ENCODE results near the gene CEMIP.

The CEMIP gene

DNA sequence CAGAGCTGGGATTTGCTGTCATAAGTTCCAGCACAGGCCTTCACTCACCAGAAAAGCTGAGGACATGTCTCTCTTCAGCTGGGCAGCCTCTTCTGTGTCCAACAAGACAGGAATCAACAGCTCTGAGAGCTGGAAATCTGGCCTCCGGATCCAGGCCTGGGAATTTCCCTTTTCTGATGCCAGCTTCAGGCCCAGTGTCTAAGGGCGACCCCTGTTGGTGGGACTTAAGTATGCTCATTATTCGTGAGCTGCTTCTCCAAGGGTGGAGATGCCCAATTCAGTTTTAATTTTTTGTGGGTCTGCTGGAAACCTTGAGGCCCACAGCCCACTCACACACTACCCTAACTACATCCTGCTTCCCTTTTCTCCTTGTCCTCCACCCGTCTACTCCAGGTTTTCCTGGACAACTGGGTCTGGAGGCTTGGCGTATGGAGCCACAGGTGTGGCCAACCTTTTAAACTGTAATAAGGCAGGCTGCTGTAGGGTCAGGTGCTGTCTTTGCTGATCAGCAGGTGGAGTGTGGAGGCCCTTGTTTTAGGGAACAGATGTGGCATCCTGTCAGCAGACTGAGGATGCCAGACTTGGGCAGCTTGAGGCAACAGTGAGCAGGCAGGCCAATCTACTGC, 2.6 kb upstream of the CEMIP start (continued):
- TF ChIP-seq ZNF549 (tag by site-specific recombination; IDR thresholded peaks at IDR 0.05): no peak
- peak; percentile 54 for TF ChIP-seq ZNF654 (tag by site-specific recombination; IDR thresholded peaks at IDR 0.05; ENCODE audit: low read depth)
- TF ChIP-seq ZNF624 (tag by site-specific recombination; IDR thresholded peaks at IDR 0.05): no peak
- TF ChIP-seq PRDM10 (tag by site-specific recombination; IDR thresholded peaks at IDR 0.05): no peak
- peak; percentile 50; the same call in 1 of the 2 replicates for TF ChIP-seq HIC1 (tag by site-specific recombination; IDR thresholded peaks at IDR 0.05)
- TF ChIP-seq, protein P1, sequence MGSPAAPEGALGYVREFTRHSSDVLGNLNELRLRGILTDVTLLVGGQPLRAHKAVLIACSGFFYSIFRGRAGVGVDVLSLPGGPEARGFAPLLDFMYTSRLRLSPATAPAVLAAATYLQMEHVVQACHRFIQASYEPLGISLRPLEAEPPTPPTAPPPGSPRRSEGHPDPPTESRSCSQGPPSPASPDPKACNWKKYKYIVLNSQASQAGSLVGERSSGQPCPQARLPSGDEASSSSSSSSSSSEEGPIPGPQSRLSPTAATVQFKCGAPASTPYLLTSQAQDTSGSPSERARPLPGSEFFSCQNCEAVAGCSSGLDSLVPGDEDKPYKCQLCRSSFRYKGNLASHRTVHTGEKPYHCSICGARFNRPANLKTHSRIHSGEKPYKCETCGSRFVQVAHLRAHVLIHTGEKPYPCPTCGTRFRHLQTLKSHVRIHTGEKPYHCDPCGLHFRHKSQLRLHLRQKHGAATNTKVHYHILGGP (tag by site-specific recombination; IDR thresholded peaks at IDR 0.05): no peak
- peak; percentile 93 for TF ChIP-seq SCRT1 (tag by site-specific recombination; IDR thresholded peaks at IDR 0.05; ENCODE audit: borderline replicate concordance)
- TF ChIP-seq ZNF473 (tag by site-specific recombination; IDR thresholded peaks at IDR 0.05): no peak
- TF ChIP-seq ZNF677 (tag by site-specific recombination; IDR thresholded peaks at IDR 0.05): no peak
- no peak for TF ChIP-seq ZBTB21 (tag by site-specific recombination; IDR thresholded peaks at IDR 0.05)
- peak; percentile 83 for TF ChIP-seq IKZF3 (tag by site-specific recombination; IDR thresholded peaks at IDR 0.05)

GRCh38 chr15:80777137-80777536, 2.0 kb upstream of the CEMIP start:
- no peak overlapping the region for H3K27ac ChIP-seq (ENCODE audit: extremely low read depth, low read depth, low read length)
- H3K4me1 ChIP-seq (ENCODE audit: control insufficient read depth, insufficient read depth, low read length): peaks cover 28% of the 10 kb centered on the region
- ChIA-PET CTCF (interaction anchor here (0.6 to 6.6 kb wide), 59 partner anchors 9 to 611 kb away, joined by 3 to 203 read pairs (median 5); partner anchors contain the start of gene ABHD17C), POLR2A (interaction anchor here (0.8 to 1.2 kb wide), 2 partner anchors 117 to 209 kb away, joined by 3 to 5 read pairs; no protein-coding TSS in a partner anchor)
- no peak for TF ChIP-seq ZNF433 (tag by site-specific recombination; IDR thresholded peaks at IDR 0.05; ENCODE audit: low read depth)
- no peak for TF ChIP-seq ZNF544 (tag by site-specific recombination; IDR thresholded peaks at IDR 0.05)
- no peak for TF ChIP-seq ZNF664 (tag by site-specific recombination; IDR thresholded peaks at IDR 0.05)
- TF ChIP-seq, protein P2, sequence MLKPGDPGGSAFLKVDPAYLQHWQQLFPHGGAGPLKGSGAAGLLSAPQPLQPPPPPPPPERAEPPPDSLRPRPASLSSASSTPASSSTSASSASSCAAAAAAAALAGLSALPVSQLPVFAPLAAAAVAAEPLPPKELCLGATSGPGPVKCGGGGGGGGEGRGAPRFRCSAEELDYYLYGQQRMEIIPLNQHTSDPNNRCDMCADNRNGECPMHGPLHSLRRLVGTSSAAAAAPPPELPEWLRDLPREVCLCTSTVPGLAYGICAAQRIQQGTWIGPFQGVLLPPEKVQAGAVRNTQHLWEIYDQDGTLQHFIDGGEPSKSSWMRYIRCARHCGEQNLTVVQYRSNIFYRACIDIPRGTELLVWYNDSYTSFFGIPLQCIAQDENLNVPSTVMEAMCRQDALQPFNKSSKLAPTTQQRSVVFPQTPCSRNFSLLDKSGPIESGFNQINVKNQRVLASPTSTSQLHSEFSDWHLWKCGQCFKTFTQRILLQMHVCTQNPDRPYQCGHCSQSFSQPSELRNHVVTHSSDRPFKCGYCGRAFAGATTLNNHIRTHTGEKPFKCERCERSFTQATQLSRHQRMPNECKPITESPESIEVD (tag by site-specific recombination; IDR thresholded peaks at IDR 0.05): peak; percentile 13; the same call in 1 of the 2 replicates
- peak; percentile 26; the same call in 1 of the 2 replicates for TF ChIP-seq ZEB2 (tag by site-specific recombination; IDR thresholded peaks at IDR 0.05)
- no peak for TF ChIP-seq ZNF211 (tag by site-specific recombination; IDR thresholded peaks at IDR 0.05; ENCODE audit: low read depth)
- TF ChIP-seq ZNF624 (tag by site-specific recombination; IDR thresholded peaks at IDR 0.05): no peak
- no peak for TF ChIP-seq BCL11A (tag by site-specific recombination; IDR thresholded peaks at IDR 0.05; ENCODE audit: low read depth)
- no peak for TF ChIP-seq ZBTB21 (tag by site-specific recombination; IDR thresholded peaks at IDR 0.05)
- no peak for TF ChIP-seq RBAK (tag by site-specific recombination; IDR thresholded peaks at IDR 0.05)
- no peak for TF ChIP-seq PRDM10 (tag by site-specific recombination; IDR thresholded peaks at IDR 0.05)
- no peaks in the 10 kb centered on the region for H3K36me3 ChIP-seq (ENCODE audit: control insufficient read depth in 2 of 2, insufficient read depth in 1 of 2, low read length in 2 of 2)
- no peak overlapping the region for H3K4me3 ChIP-seq (ENCODE audit: low read depth, low read length)
- H3K9me3 ChIP-seq (ENCODE audit: control insufficient read depth, insufficient read depth, low read depth, low read length): no peaks in the 10 kb centered on the region

All from HEK293 (cell line).